Measurements from ENCODE around the gene NLRP6. TPM values are rescaled to one million over a fixed set of nuclear protein-coding genes. Genes with fewer than 3 reads are reported as not detected.

NLRP6 gene
- total RNA-seq, 1 experiment from 2014 or later = not detected

DNA sequence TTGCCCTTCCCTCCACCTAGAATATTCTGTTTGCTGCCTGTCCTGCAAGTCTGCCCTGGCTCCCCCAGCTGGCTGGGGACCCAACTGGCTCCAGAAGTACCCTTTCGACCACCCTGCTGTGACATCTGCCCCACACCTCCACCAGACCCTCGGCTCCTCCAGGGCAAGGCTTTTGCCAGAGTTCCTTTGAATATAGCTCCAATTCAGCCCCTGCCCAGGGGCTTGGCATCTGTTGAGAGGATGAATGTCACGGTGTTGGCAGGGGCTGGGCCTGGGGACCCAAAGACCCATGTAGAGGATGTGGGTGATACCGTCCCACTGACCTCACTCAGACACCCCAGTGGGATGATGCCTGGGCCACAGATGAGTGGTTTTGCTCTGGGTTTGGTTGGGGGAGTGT, 4.0 kb downstream of the NLRP6 start:
- Mint-ChIP-seq H3K27me3 (ENCODE audit: low read depth) (peaks cover 3% of the 10 kb centered on the region), H3K4me3 (no peak overlapping the region), H3K36me3 (ENCODE audit: insufficient read depth in 1 of 3, low read depth in 3 of 3) (no peaks in the 10 kb centered on the region; a peak in 2 of 7 replicates), H3K9me3 (peaks cover 0 to 2% of the 10 kb centered on the region in 2 experiments; a peak in 1 of 5 replicates), H3K27ac (no peak overlapping the region; a peak in 2 of 7 replicates), H3K4me1 (peaks cover 28 to 34% of the 10 kb centered on the region in 2 experiments)
- no peak overlapping the region for H2AFZ ChIP-seq (ENCODE audit: low read length)
- peaks cover 2% of the 10 kb centered on the region; the same call in 1 of the 2 replicates for H3K27me3 ChIP-seq (ENCODE audit: insufficient read depth, low read length)
- no peak overlapping the region for H3K4ac ChIP-seq (ENCODE audit: low read depth, low read length)
- no peak overlapping the region for H2BK5ac ChIP-seq (ENCODE audit: insufficient read length, low read length)
- no peaks in the 10 kb centered on the region for H3K79me2 ChIP-seq (ENCODE audit: insufficient read depth, low read length)
- no peak overlapping the region for H2BK15ac ChIP-seq (ENCODE audit: low read depth, low read length)
- TF ChIP-seq, protein P1, sequence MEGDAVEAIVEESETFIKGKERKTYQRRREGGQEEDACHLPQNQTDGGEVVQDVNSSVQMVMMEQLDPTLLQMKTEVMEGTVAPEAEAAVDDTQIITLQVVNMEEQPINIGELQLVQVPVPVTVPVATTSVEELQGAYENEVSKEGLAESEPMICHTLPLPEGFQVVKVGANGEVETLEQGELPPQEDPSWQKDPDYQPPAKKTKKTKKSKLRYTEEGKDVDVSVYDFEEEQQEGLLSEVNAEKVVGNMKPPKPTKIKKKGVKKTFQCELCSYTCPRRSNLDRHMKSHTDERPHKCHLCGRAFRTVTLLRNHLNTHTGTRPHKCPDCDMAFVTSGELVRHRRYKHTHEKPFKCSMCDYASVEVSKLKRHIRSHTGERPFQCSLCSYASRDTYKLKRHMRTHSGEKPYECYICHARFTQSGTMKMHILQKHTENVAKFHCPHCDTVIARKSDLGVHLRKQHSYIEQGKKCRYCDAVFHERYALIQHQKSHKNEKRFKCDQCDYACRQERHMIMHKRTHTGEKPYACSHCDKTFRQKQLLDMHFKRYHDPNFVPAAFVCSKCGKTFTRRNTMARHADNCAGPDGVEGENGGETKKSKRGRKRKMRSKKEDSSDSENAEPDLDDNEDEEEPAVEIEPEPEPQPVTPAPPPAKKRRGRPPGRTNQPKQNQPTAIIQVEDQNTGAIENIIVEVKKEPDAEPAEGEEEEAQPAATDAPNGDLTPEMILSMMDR (conservative IDR thresholded peaks at IDR 0.05) = no peak
- no CpG with 5 or more reads among the region's 4 CpGs for WGBS (ENCODE audit: extremely low coverage, insufficient read length, low lambda C conversion rate)
- no peak overlapping the region for H4K5ac ChIP-seq (ENCODE audit: insufficient read length, low read depth, low read length)
- H2BK20ac ChIP-seq (ENCODE audit: low read depth, low read length, poor library complexity, severe bottlenecking) = no peak overlapping the region
- no peak overlapping the region for H3K4me2 ChIP-seq (ENCODE audit: insufficient read depth, insufficient read length, low read length)
- H3K14ac ChIP-seq (ENCODE audit: insufficient read depth, low read length) = no peak overlapping the region
- no peak overlapping the region for H2BK120ac ChIP-seq (ENCODE audit: low read depth, low read length, poor library complexity, severe bottlenecking)
- no peaks in the 10 kb centered on the region for H3K23me2 ChIP-seq (ENCODE audit: insufficient read length, low read depth, low read length, poor library complexity, severe bottlenecking)
- no peak for DNase-seq
- no peak overlapping the region for H3K18ac ChIP-seq (ENCODE audit: insufficient read length, low read depth, low read length)
- H3K23ac ChIP-seq (ENCODE audit: insufficient read length, low read depth, low read length) = no peak overlapping the region
- no peak overlapping the region for H3T11ph ChIP-seq (ENCODE audit: low read length)
- H3K56ac ChIP-seq (ENCODE audit: insufficient read length, low read depth, low read length) = no peak overlapping the region
- H2AK5ac ChIP-seq (ENCODE audit: insufficient read length, low read length) = no peak overlapping the region
- no peak overlapping the region for H4K91ac ChIP-seq (ENCODE audit: insufficient read length, low read depth, low read length)
- H3K79me1 ChIP-seq (ENCODE audit: insufficient read depth, low read depth, low read length, poor library complexity, severe bottlenecking) = no peaks in the 10 kb centered on the region
- H3K4me1 ChIP-seq (ENCODE audit: insufficient read depth, low read length) = no peaks in the 10 kb centered on the region
- no peaks in the 10 kb centered on the region for H3K9me3 ChIP-seq (ENCODE audit: control insufficient read depth, low read depth, low read length)
- no peak overlapping the region for H3K27ac ChIP-seq (ENCODE audit: insufficient read length, low read depth, low read length)
- H4K8ac ChIP-seq (replicated peaks; ENCODE audit: insufficient read length, low read depth, low read length) = no peak overlapping the region
- no peak overlapping the region for H2BK12ac ChIP-seq (ENCODE audit: insufficient read length, low read depth, low read length)
- H4K20me1 ChIP-seq (ENCODE audit: control insufficient read depth, insufficient read depth, insufficient read length) = no peaks in the 10 kb centered on the region
- no peak overlapping the region for H3K9ac ChIP-seq (ENCODE audit: extremely low read depth, insufficient read length, low read length)

All from H9 (cell line).